ENCODE measurements around the gene SYT9.

SYT9 gene

GRCh38 chr11:7348432-7349304 is 97.0 kb downstream of the SYT9 start:
- DNase-seq: no peak

DNA sequence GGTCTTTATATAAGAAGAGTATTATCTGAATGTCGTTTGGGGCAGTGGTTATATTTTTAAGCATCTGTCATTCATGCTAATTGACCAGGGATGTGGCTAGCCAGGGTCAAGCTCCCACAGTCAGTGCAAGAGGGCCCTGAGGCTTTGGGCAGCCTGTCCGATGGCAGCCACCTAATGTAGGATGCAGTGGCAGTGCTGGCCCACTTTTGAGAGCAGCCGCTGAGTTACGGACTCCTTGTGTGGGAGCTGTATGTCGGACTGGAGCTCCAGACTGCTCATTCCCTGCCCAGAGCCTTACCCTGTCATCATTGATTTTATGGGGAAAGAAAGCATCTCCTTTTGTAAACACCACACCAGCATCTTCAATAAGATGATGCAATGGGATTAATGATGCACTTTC is 99.5 kb downstream of the SYT9 start:
- DNase-seq: no peak

GRCh38 chr11:7353100-7353499 is 101.4 kb downstream of the SYT9 start:
- no peak for DNase-seq

- DNase-seq: no peak
These were observed 113.0 kb downstream of the SYT9 start for GRCh38 chr11:7364660-7365059.

DNA sequence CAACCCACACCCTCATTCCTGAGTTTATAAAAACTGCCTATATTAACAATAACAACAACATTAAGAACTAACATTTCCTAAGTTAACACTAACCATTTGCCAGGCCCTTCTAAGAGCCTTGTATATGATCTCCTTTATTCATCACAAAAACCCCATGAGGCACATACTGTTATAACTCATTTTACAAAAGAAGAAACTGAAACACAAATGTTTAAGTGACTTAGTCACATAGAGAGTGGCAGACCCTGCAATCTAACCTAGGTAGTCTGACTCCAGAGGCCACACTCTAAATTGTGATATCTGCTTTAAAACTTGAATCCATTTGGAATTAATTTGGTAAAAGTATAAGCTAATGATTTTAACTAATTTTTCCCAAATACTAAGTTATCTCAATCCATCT is 116.1 kb downstream of the SYT9 start:
- no peak for DNase-seq

DNA sequence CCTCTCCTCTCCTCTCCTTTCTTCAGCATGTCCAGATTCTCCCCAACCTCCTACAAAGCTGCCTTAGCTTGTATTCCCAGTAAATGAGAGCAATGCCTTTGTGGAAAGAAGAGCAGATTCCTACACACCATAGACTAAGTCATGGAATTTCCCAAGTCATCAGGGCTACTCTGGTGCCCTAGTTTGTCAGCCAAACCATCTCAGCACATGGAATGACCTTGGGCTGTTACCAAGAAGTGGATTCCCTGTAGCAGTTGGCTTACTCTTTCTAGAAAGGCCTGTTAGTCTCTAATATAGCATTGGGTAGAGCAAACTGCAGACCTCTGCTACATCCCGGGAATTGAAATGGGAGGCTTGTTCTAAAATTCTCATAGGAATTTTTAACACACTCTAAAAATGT is 124.7 kb downstream of the SYT9 start:
- no peak for DNase-seq

DNA sequence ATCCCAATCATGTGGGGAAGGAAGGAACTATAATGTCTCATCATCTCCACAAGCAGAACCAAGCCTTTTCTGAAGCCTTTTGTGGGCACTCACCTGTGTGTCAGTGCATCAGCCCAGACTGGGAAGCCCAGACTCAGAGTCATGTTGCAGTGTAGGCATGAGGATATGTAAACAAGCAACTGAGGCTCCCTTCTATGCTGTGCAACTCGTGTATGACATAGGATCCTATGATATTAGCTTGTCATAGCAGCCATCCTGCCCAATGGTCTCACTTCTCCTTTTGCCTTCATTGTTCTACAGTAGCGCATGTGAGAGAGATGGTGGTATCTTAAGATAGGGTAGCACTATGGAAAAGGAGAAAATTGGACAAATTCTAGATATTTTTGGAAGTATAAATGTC is 130.2 kb downstream of the SYT9 start:
- no peak for DNase-seq

DNA sequence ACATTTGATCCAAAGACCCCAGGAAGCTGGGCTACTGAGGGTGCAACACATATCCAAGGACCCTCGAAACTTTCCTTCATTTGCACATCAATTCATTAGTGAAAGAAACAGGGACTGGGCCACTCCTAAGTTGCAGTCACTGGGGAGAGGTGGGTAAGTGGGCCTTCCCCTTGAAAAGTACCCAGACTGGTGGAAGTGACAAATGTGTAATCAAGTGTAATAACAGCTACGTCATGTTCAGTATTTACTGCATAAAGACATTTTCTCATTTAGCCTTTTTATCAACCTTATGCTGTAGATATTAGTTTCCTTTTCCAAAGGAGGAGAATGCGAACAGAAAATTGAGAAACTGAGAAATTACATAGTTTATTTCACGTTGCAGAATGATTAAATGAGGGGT is 131.7 kb downstream of the SYT9 start:
- no peak for DNase-seq

DNA sequence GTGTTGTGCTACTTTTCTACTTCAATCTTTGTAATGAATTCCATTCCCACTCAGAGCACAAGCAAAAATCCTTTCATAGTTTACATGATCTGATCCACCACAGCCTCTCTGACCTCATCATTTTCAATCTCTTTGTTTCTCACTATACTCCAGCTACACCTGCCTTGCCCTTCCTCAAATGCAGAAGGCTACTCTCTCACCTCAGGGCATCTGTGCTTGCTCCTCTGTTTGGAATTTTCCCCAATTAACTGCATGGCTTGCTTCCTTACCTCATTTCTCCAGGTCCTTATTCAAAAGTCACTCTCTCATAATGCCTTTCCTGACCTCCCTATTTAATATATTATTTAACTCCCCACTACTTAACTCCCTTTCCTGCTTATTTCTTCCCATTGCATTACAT is 133.0 kb downstream of the SYT9 start:
- DNase-seq: no peak

- no peak for DNase-seq
These were observed 133.8 kb downstream of the SYT9 start for GRCh38 chr11:7385532-7385931.

DNA sequence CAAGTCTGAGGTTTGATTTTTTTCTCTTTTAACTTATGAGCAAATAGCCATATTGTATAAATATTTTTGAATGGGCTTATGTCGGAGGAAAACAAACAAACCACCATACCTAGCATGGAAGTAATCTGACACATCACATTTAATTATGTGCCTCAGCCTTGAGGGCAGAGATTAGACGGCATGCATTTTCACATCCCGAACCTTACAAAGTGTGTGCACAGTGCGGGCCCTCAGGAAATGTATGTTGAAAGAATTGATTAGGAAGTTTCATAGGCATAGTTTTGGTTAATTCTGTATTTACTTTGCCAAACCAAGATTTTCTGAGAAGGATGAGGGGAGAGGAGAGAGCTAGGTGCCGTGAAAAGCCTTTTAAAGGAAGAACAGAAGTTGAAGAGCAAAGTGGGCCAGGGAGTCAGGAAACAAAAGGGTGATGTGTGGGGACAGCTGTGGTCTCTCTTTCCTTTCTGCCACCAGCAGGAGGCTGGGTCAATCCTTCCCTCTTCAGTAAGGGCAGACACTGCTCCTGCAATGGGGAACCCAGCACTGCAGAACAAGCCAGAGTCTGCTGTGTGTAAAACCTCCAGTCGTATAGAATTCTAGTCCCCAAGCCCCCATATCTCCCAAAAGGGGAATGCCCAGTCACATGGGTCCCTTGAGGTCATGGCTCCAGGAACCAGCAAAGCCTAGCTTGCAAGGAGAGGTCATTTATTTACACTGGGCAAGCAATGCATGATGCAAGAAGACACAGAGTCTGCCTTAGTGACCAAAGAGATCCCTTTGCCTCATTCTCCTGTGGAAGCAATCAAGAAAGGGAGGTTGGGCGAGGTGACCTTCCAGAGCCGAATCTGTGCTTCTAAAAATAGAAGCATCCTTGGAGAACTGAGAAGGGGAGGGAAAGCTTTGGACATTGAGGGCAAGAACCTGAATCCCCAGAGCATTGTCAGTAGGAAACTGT is 162.5 kb downstream of the SYT9 start:
- no peak for DNase-seq

GRCh38 chr11:7414973-7415817 is 163.5 kb downstream of the SYT9 start:
- DNase-seq: no peak

GRCh38 chr11:7416080-7416479 is 164.4 kb downstream of the SYT9 start:
- no peak for DNase-seq

DNA sequence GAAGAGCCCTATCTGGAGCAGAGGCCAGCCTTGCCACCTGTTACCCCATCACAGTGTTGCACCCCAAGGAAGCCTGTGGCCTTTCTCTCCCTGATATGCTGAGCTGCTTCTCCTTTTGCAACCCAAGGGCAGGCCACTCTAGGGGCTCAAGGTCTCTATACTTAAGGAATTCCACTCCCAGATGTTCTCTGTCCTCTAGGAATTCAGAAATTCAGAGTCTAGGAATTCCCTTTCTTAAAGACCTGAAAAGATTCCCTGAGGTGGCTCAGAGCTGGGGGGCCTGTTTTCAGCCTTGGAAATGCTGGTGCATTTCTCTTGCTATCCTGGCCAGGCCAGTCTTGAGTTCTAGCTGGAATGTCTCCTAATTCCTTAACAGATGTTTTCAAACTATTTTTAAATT is 165.6 kb downstream of the SYT9 start:
- DNase-seq: no peak

DNA sequence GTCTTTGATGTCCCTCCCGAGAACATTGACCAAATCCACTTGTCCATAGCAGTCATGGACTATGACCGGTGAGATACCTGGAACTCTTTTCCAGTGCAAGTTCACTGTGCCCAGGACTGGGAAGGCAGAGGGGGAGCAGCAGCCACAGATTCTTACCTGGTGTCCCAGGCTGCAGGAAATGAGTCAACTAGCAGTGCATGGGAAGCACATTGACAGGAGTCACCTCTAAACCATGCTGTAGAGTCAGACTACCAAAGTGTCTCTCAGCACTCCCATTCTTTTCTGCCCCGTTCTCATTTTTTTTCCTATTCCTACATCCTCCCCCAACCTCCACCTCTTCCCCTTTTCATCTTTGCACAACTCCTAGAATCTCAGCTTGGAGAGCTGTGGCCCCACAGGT is 166.4 kb downstream of the SYT9 start:
- no peak for DNase-seq

GRCh38 chr11:7418906-7419305 is 167.2 kb downstream of the SYT9 start:
- no peak for DNase-seq

- DNase-seq: no peak
These were observed 169.4 kb downstream of the SYT9 start for GRCh38 chr11:7421136-7421535.

GRCh38 chr11:7422544-7423331 is 171.0 kb downstream of the SYT9 start:
- no peak for DNase-seq

DNA sequence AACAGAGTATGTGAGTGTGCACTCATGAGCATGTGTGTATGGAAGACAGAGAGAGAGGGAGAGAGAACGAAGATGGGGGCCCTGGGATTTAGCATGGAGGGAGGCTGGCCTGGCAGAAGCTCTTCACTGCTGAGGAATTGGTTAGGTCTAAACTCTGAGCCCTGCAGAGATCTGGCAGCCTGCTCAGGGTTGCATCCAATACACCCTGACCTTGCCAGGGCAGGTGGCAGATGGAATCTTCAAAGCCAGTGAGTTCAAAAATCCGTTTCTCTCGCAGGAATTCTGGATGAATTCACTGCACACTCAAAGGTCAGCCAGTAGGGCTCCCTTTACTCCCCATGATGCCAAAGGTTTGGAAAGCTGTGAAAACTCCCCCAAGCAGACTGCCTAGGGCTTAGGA is 172.2 kb downstream of the SYT9 start:
- no peak for DNase-seq

DNA sequence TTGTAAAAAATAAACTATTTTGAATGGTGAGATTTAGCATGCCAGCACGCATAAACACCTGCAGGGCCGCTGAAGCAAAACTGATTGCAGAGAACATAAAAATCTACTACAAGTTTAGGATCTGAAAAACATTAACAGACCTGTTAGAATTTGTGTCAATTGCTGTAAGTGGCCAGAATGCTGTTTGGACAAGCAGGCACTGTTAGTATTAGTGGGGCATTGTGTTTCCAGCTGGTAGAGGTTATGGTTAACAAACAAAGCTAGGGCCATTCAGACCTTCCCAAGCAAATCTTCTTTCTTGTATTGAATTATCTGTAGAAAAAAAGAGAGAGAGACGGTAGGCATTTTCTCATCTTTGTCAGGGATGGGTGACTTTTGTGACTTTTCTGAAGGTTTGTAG is 176.0 kb downstream of the SYT9 start:
- no peak for DNase-seq

GRCh38 chr11:7428196-7428595 is 176.5 kb downstream of the SYT9 start:
- no peak for DNase-seq

DNA sequence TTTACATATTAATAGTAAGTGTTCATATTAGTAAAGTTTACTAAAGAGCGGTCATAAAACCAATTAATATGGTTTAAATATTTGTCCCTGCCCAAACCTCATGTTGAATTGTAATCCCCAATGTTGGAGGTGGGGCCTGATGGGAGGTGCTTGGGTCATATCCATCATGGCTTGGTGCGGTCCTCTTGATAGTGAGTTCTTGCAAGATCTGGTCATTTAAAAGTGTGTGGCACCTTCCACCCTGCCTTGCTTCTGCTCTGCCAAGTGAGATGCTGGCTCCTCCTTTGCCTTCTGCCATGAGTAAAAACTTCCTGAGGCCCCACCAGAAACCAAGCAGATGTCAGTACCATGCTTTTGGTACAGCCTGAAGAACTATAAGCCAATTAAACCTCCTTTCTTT is 178.8 kb downstream of the SYT9 start:
- no peak for DNase-seq
